ENCODE data around the gene TMEM140.
"Not testable (repeated sequence)": the region's sequence is repeated elsewhere in the genome, so short reads cannot be mapped to it uniquely, and the experiment has no call there.

Gene TMEM140

GRCh38 chr7:135197343-135197742 lies 49.5 kb downstream of the TMEM140 start:
- DNase-seq: no peak

- no peak for DNase-seq
Measured at GRCh38 chr7:135197906-135198655, 50.2 kb downstream of the TMEM140 start.

DNA sequence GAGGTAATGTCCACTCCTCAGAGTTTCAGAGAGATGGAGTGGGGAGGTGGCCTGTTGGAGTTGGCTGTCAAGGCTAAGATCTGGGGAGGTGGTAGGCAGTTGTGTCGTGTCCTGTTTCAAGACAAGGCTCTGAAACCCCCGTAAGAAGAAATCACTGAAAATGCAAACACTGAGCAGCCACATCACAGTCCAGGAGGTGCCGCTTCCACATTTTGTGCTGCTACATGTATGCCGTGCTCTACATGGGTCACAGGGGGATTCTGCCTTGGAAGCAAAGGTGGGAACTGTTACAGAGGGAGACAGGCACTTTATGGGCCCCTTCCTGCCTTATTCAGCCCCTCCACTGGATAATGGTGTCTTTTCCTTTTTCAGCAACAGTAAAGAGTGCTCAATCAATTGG lies 51.6 kb downstream of the TMEM140 start:
- no peak for DNase-seq

DNA sequence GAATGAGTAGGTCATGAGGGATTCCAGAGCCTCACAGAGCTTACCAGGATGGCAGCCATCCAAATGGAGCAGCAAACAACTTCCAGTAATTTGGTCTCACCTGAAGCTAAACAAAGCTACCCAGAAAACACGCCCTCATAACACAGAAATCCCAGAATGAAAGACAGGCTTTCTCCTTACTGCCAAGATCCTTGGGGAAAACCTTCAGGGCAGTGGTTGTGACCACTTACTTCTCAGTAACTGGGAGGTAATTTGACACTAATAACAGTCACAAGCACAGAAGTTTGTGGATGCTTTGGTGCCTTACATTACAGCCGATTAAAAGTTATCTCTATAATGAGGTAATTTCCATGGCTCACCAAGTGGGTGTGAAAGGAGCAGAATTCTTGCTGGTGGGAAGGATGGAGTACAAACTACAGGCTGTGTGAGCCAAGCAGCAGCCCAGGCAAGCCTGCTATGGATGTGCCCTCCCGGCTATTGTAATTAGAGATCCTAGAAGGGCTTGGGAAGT lies 53.0 kb downstream of the TMEM140 start:
- no peak for DNase-seq

DNA sequence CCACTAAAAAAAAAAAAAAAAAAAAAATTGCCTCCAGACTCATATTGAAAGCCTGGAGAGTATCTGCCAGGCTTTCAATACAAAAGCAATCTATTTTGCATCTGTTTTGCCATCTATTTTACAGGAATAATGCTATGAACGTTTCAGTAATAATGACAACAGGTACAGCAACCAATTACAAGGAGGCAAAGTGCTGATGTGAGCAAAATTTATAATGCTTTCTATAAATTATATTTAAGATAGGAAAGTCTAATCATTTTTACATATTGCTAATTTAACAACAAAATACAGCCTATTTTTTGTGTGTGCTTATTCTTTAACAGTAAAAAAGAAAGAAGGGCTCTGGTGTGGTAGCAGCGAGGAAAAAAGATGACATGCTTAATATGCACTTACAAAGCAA lies 53.5 kb downstream of the TMEM140 start:
- no peak for DNase-seq

DNA sequence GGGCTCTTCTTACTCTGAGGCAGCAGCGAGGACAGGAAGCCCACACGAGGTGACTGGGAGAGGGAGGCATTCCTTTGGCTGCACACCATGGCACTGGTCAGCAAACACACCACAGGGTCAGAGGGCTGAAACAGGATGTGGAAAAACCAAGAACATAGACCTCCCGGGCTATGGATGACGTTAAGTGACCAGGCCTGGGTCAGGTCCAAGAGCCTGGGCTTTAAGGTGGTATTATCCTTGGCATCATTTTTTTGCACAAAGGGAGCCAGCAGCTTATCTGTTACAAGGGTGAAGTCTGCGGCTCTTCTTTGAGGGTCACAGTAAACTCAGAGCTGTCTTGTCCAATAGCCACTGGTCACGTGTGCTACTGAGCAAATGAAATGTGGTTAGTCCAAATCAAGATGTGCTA lies 56.5 kb downstream of the TMEM140 start:
- DNase-seq: no peak

- no peak for DNase-seq
Measured at GRCh38 chr7:135204876-135205275, 57.0 kb downstream of the TMEM140 start.

DNA sequence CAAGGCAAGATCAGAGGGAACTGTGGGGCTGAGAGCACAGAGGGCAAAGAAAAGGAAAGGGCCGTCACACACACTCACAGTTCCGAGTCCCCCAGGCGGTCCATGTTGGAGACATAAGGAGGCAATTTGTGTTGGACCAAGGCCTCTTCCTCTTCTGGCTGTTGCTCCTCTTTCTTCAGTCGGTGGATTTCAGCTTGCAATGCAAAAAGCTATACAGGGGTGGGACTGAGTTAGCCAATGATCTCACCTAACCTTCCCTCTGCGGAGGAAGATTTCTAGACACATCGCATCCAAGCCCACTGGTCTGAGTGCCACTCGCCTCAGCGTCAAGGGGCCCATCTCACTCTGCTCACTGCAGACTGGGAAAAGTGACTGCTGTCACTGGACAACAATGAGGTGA lies 58.0 kb downstream of the TMEM140 start:
- DNase-seq: no peak

GRCh38 chr7:135206941-135207391 lies 59.1 kb downstream of the TMEM140 start:
- peak; percentile 18 for DNase-seq

DNA sequence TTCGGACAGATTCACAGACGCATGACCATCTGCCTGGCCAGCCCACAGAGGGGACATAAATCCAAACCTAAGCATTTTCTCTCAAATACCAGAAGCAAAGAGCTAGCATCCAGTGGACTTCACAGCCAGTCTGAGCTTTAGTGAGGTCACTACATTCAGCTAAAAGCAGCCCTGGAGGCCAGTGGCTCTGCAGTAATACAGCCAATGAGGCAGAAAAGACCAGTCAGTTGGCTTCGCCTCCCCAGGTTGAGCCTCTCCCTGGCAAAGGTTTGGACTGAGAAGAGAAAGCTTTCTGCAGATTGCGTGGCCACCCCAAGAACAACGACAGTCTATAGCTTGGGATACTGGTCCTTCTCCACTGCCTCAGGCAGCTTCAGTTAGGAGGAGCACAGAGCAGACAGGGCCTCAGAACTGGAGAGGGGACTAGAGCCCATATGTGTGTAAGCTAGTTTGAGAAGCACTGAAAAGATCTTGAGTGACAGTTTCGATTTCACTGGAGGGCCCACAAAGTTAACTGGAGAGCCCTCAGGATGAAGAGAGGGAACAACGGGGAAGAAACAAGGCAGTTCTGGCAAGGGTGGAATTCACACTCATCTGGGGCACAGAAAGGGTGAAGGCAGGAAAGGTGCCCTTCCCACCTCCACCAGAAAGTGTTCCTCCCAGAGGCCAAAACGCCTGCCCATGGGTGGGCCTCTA lies 59.7 kb downstream of the TMEM140 start:
- DNase-seq: no peak

- DNase-seq: no peak
Measured at GRCh38 chr7:135208102-135208793, 60.4 kb downstream of the TMEM140 start.

- no peak for DNase-seq
Measured at GRCh38 chr7:135209225-135209834, 61.5 kb downstream of the TMEM140 start.

DNA sequence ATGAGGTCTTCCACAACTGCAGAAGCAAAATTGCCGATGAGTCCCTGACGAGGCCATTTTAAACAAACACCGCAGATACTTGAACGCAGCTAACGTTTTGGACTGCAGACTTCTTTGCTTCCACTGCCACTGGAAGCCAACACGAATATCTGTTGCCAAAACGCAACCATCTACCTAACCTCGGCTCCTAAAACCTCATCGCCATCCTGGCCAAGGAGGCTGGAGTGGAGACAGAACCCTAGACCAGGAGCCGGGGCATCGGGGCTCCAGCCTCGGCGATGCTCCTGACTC lies 63.0 kb downstream of the TMEM140 start:
- no peak for DNase-seq

GRCh38 chr7:135211179-135211945 lies 63.5 kb downstream of the TMEM140 start, which contains the start of gene WDR91:
WDR91 (minus strand) TSS chr7:135211526; CDS start chr7:135211502, 24 bp downstream.
- peak; percentile 91 for DNase-seq

DNA sequence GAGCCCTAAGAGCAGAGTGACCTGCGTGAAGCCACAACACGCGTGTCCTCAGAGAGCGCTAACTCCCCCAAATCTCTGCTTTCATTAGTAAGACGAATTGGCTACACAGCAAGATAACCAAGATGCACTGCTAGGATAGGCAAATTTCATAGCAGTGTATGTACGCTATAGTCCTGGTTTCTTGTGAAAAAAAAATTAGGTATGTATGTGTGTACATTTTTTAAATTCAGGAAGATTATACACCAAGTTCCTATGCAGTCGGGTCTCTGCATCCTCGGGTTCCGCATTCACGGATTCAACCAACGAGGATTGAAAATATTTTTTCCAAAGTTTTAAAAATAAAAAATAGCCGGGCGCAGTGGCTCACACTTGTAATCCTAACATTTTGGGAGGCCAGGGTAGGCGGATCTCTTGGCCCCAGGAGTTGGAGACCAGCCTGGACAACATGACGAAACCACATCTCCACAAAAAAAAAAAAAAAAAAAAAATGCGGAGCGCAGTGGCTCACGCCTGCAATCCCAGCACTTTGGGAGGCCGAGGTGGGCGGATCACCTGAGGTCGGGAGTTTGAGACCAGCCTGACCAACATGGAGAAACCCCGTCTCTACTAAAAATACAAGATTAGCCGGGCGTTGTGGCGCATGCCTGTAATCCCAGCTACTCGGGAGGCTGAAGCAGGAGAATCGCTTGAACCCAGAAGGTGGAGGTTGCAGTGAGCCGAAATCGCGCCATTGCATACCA lies 64.2 kb downstream of the TMEM140 start:
- DNase-seq: not testable (repeated sequence)

- DNase-seq: no peak
Measured at GRCh38 chr7:135213831-135214230, 66.0 kb downstream of the TMEM140 start.

DNA sequence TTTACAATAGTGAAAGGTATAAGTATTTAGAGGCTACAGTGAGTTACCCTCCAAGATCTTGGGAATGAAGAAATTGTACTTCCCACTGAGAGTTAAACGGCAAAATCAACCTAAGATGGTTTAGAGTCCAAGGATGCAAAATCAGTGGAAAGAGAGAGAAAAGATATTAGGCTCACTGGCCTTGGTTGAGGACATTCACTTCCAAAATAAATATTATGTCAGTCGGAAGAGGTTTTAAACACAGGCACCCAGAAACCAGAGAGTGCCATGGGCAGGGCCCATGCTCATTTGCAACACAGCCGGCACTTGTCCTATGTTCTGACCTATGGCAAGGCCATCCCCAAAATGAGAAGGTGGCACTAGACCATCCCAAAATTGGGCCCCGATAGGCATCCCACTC lies 67.3 kb downstream of the TMEM140 start:
- DNase-seq: no peak

- DNase-seq: no peak
Measured at GRCh38 chr7:135215698-135216097, 67.8 kb downstream of the TMEM140 start.
